ENCODE results near the gene EFCAB8. TPM values are rescaled to one million over a fixed set of nuclear protein-coding genes. Genes with fewer than 3 reads are reported as not detected.

The EFCAB8 gene
- total and polyA plus RNA-seq, 4 experiments from 2014 or later = 1.5 to 1.8 TPM; not detected in 2

- CTCF ChIA-PET (ENCODE audit: partially characterized antibody) = interaction anchor here (1.2 kb wide), 1 partner anchor 122 kb away, joined by 3 read pairs; no protein-coding TSS in a partner anchor
- intact Hi-C loops (cut with micrococcal nuclease) = loop anchor here (1.0 kb wide), 2 partner anchors 99 to 103 kb away; no protein-coding TSS in a partner anchor
- H3K36me3 ChIP-seq (ENCODE audit: insufficient read depth, low read length) = no peaks in the 10 kb centered on the region
- Mint-ChIP-seq H3K36me3 (no peaks in the 10 kb centered on the region), H3K4me3 (no peak overlapping the region), H3K4me1 (no peaks in the 10 kb centered on the region), H3K27me3 (no peaks in the 10 kb centered on the region), H3K9me3 (no peaks in the 10 kb centered on the region), H3K27ac (no peak overlapping the region)
- no peaks in the 10 kb centered on the region for H3K27me3 ChIP-seq (ENCODE audit: insufficient read depth, low read length)
- no peaks in the 10 kb centered on the region for H3K9me3 ChIP-seq (ENCODE audit: control insufficient read depth in 1 of 2, low read length in 2 of 2)
- POLR2A ChIA-PET (ENCODE audit: partially characterized antibody) = no interaction called here
- H3K4me1 ChIP-seq (ENCODE audit: insufficient read depth, low read length) = no peaks in the 10 kb centered on the region
- DNase-seq = no peak
- no peak overlapping the region for H3K27ac ChIP-seq (ENCODE audit: low read depth, low read length)
- no peak overlapping the region for H3K4me3 ChIP-seq (ENCODE audit: low read length in 2 of 2)
Measured at GRCh38 chr20:32893263-32894025, 34.7 kb downstream of the EFCAB8 start.

- H3K4me1 ChIP-seq (ENCODE audit: insufficient read depth, low read length) = no peaks in the 10 kb centered on the region
- H3K27ac Mint-ChIP-seq = no peak overlapping the region
- H3K36me3 ChIP-seq (ENCODE audit: insufficient read depth, low read length) = no peaks in the 10 kb centered on the region
- H3K36me3 Mint-ChIP-seq = no peaks in the 10 kb centered on the region
- no peaks in the 10 kb centered on the region for H3K9me3 Mint-ChIP-seq
- POLR2A ChIA-PET (ENCODE audit: partially characterized antibody) = no interaction called here
- H3K27me3 ChIP-seq (ENCODE audit: insufficient read depth, low read length) = no peaks in the 10 kb centered on the region
- no peaks in the 10 kb centered on the region for H3K27me3 Mint-ChIP-seq
- H3K27ac ChIP-seq (ENCODE audit: low read depth, low read length) = no peak overlapping the region
- H3K4me3 ChIP-seq (ENCODE audit: low read length in 2 of 2) = no peak overlapping the region
- CTCF ChIA-PET (ENCODE audit: partially characterized antibody) = interaction anchor here (1.2 kb wide), 1 partner anchor 123 kb away, joined by 3 read pairs; no protein-coding TSS in a partner anchor
- DNase-seq = no peak
- no peaks in the 10 kb centered on the region for H3K9me3 ChIP-seq (ENCODE audit: control insufficient read depth in 1 of 2, low read length in 2 of 2)
- no peak overlapping the region for H3K4me3 Mint-ChIP-seq
- intact Hi-C loops (cut with micrococcal nuclease) = loop anchor here (1.0 kb wide), 2 partner anchors 100 to 104 kb away; no protein-coding TSS in a partner anchor
- no peaks in the 10 kb centered on the region for H3K4me1 Mint-ChIP-seq
Measured at GRCh38 chr20:32894026-32894483, 35.3 kb downstream of the EFCAB8 start.

GRCh38 chr20:32894711-32895355, 36.1 kb downstream of the EFCAB8 start:
- Mint-ChIP-seq H3K4me1 (no peaks in the 10 kb centered on the region), H3K27me3 (no peaks in the 10 kb centered on the region), H3K27ac (no peak overlapping the region), H3K36me3 (no peaks in the 10 kb centered on the region), H3K9me3 (no peaks in the 10 kb centered on the region), H3K4me3 (no peak overlapping the region)
- no peak for DNase-seq
- ChIA-PET CTCF (ENCODE audit: partially characterized antibody) (interaction anchor here (1.0 to 1.2 kb wide), 2 partner anchors 124 to 211 kb away, joined by 3 read pairs; no protein-coding TSS in a partner anchor), POLR2A (ENCODE audit: partially characterized antibody) (no interaction called here)
- Histone ChIP-seq H3K4me1 (ENCODE audit: insufficient read depth, low read length) (no peaks in the 10 kb centered on the region), H3K4me3 (ENCODE audit: low read length in 2 of 2) (no peak overlapping the region), H3K27me3 (ENCODE audit: insufficient read depth, low read length) (no peaks in the 10 kb centered on the region), H3K9me3 (ENCODE audit: control insufficient read depth in 1 of 2, low read length in 2 of 2) (no peaks in the 10 kb centered on the region), H3K27ac (ENCODE audit: low read depth, low read length) (no peak overlapping the region), H3K36me3 (ENCODE audit: insufficient read depth, low read length) (no peaks in the 10 kb centered on the region)
- intact Hi-C loops (cut with micrococcal nuclease) = loop anchor here (1.0 kb wide), 2 partner anchors 101 to 105 kb away; no protein-coding TSS in a partner anchor

- Histone ChIP-seq H3K4me3 (ENCODE audit: low read length in 2 of 2) (no peak overlapping the region), H3K4me1 (ENCODE audit: insufficient read depth, low read length) (no peaks in the 10 kb centered on the region), H3K9me3 (ENCODE audit: control insufficient read depth in 1 of 2, low read length in 2 of 2) (no peaks in the 10 kb centered on the region), H3K27me3 (ENCODE audit: insufficient read depth, low read length) (no peaks in the 10 kb centered on the region), H3K36me3 (ENCODE audit: insufficient read depth, low read length) (no peaks in the 10 kb centered on the region), H3K27ac (ENCODE audit: low read depth, low read length) (no peak overlapping the region)
- intact Hi-C loops (cut with micrococcal nuclease) = no loop called here
- Mint-ChIP-seq H3K27ac (peak overlapping the region in 1 of 7 donors; percentile 62), H3K4me1 (no peaks in the 10 kb centered on the region), H3K36me3 (no peaks in the 10 kb centered on the region), H3K9me3 (no peaks in the 10 kb centered on the region), H3K4me3 (no peak overlapping the region), H3K27me3 (no peaks in the 10 kb centered on the region)
- ChIA-PET CTCF (ENCODE audit: partially characterized antibody) (interaction anchor here (0.7 to 1.1 kb wide), 2 partner anchors 108 to 397 kb away, joined by 3 read pairs; partner anchors contain the start of gene SUN5), POLR2A (ENCODE audit: partially characterized antibody) (no interaction called here)
- no peak for DNase-seq
Measured at GRCh38 chr20:32896521-32897280, 38.0 kb downstream of the EFCAB8 start.

DNA sequence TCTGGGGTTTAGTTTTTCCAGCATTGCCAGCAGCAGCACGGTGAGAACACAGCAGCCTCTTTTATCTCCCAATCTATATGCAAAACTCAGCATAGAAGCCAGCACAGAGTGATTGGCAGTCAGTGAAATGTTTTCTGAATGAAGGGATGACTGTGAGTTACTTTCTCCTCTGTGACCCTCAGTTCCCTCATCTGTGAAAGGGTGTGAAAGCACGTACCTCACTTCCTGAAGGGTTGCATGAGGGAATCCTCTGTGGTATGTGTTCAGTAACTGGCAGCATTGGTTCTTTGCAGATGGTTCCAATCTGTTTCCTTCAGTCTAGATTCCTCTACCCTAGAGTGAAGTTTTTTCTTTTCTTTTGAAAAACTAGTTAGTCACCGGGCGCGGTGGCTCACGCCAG, 40.0 kb downstream of the EFCAB8 start:
- Histone ChIP-seq H3K9me3 (ENCODE audit: control insufficient read depth in 1 of 2, low read length in 2 of 2) (no peaks in the 10 kb centered on the region), H3K27me3 (ENCODE audit: insufficient read depth, low read length) (no peaks in the 10 kb centered on the region), H3K27ac (ENCODE audit: low read depth, low read length) (no peak overlapping the region), H3K4me3 (ENCODE audit: low read length in 2 of 2) (no peak overlapping the region), H3K36me3 (ENCODE audit: insufficient read depth, low read length) (no peaks in the 10 kb centered on the region), H3K4me1 (ENCODE audit: insufficient read depth, low read length) (peaks cover 7% of the 10 kb centered on the region)
- no peak for DNase-seq
- H3K4me3 Mint-ChIP-seq = no peak overlapping the region
- ChIA-PET CTCF (ENCODE audit: partially characterized antibody) (interaction anchor here (0.7 kb wide), 1 partner anchor 294 kb away, joined by 3 read pairs; no protein-coding TSS in a partner anchor), POLR2A (ENCODE audit: partially characterized antibody) (no interaction called here)
- H3K36me3 Mint-ChIP-seq = no peaks in the 10 kb centered on the region
- H3K27me3 Mint-ChIP-seq = no peaks in the 10 kb centered on the region
- no peak overlapping the region for H3K27ac Mint-ChIP-seq
- intact Hi-C loops (cut with micrococcal nuclease) = no loop called here
- H3K9me3 Mint-ChIP-seq = no peaks in the 10 kb centered on the region
- peaks cover 11 to 18% (median 15%) of the 10 kb centered on the region in 4 donors for H3K4me1 Mint-ChIP-seq

DNA sequence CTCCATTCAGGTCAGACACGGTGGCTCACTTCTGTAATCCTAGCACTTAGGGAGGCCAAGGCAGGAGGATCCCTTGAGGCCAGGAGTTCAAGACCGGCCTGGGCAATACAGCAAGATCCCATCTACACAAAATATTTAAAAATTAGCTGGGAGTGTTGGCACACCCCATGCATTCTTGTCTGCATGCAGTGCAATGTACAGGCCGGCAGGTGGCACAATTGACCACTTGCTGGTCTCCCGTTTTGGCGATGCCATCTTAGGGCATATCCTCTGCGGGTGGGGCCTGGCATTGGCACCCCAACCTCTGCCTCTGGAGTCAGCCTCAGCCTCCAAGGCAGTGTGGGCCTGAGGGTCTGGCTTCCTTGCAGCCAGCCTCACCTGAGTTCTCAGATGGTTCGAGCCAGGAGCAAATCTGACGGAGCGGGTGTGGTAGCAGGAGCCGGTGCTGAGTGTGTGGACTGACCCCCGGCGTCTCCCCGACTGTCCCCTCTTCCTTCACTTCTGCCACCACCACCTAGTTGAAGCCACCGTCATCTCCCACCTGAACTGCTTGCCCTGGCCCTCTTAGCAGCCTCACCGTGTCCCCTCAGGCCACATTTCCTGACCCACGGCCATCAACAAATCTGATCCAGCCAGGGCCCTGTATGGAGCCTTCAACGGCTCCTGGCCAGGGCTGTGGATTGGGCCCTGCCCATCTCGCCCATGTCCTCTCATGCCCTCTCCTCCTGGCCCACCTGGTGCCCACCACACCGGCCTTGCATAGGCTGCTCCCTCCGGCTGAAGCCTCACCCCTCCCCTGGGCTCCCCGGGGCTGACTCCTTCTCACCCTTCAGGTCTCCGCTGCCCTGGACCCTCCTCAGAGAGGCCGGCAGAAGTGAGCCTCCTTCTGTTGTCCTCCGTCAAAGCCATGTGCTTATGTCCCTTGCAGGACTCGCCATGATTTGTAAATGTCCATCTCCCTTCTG, 44.0 kb downstream of the EFCAB8 start:
- POLR2A ChIA-PET (ENCODE audit: partially characterized antibody) = interaction anchor here (1.6 kb wide), 1 partner anchor 69 kb away, joined by 5 read pairs; no protein-coding TSS in a partner anchor
- Mint-ChIP-seq H3K4me1 (peaks cover 12 to 33% (median 23%) of the 10 kb centered on the region in 4 donors), H3K36me3 (no peaks in the 10 kb centered on the region)

More for the DNA sequence above, 44.0 kb downstream of the EFCAB8 start:
- CTCF ChIA-PET (ENCODE audit: partially characterized antibody) = interaction anchor here (0.6 to 3.3 kb wide), 30 partner anchors 10 to 398 kb away, joined by 3 to 36 read pairs (median 5); partner anchors contain the start of genes BPIFB4 and SUN5
- no peaks in the 10 kb centered on the region for H3K27me3 Mint-ChIP-seq
- H3K27me3 ChIP-seq (ENCODE audit: insufficient read depth, low read length) = no peaks in the 10 kb centered on the region
- no peak overlapping the region for H3K27ac ChIP-seq (ENCODE audit: low read depth, low read length)
- DNase-seq = peak; percentile 64 to 70 (median 66)
- H3K9me3 ChIP-seq (ENCODE audit: control insufficient read depth in 1 of 2, low read length in 2 of 2) = no peaks in the 10 kb centered on the region
- H3K4me3 ChIP-seq (ENCODE audit: low read length in 2 of 2) = no peak overlapping the region
- H3K27ac Mint-ChIP-seq = peak overlapping the region in 5 of 7 donors; percentile 5 to 80 (median 60)
- intact Hi-C loops (cut with micrococcal nuclease) = loop anchor here (1.0 to 5.0 kb wide), 8 partner anchors 44 to 1225 kb away; no protein-coding TSS in a partner anchor
- H3K4me3 Mint-ChIP-seq = peak overlapping the region in 3 of 8 donors; percentile 26 to 42 (median 33)
- H3K36me3 ChIP-seq (ENCODE audit: insufficient read depth, low read length) = no peaks in the 10 kb centered on the region
- H3K4me1 ChIP-seq (ENCODE audit: insufficient read depth, low read length) = peaks cover 17% of the 10 kb centered on the region
- H3K9me3 Mint-ChIP-seq = no peaks in the 10 kb centered on the region
